Liver (tissue), 9 donors: ENCODE measurements around the gene PPP2R2C. TPM values are rescaled to one million over a fixed set of nuclear protein-coding genes. Genes with fewer than 3 reads are reported as not detected.

Experiments used
- DNase-seq: peaks from one replicate; pipeline ENCODE4 v3.0.0-alpha.2; 2017; ENCODE audit warnings: low spot score
- H3K27ac ChIP-seq, 2 donors: one replicate each; pipeline ENCODE4 v1.7.0; 2013; ENCODE audit warnings: inconsistent platforms in 2 of 2, low read length in 2 of 2, control low read depth in 1 of 2, low read depth in 1 of 2, mild to moderate bottlenecking in 1 of 2
- H3K27me3 ChIP-seq, 4 donors: one replicate each; pipeline versions ENCODE4 v1.6.1 to v1.7.0; 2013; ENCODE audit warnings: low read length in 3 of 4, inconsistent platforms in 1 of 4, mild to moderate bottlenecking in 1 of 4, moderate library complexity in 1 of 4; ENCODE audit not compliant: control insufficient read depth in 4 of 4, insufficient read depth in 4 of 4
- H3K36me3 ChIP-seq, 4 donors: one replicate each; pipeline versions ENCODE4 v1.6.1 to v1.7.0; 2013; ENCODE audit warnings: low read length in 3 of 4, mild to moderate bottlenecking in 3 of 4, low read depth in 1 of 4, moderate library complexity in 1 of 4; ENCODE audit not compliant: control insufficient read depth in 4 of 4, insufficient read depth in 3 of 4
- H3K4me1 ChIP-seq, 4 donors: one replicate each; pipeline versions ENCODE4 v1.6.1 to v1.7.0; 2013; ENCODE audit warnings: low read length in 3 of 4, mild to moderate bottlenecking in 3 of 4, moderate library complexity in 1 of 4; ENCODE audit not compliant: control insufficient read depth in 4 of 4, insufficient read depth in 4 of 4
- H3K4me3 ChIP-seq, 3 donors: one replicate each; pipeline versions ENCODE4 v1.6.1 to v1.7.0; 2013; ENCODE audit warnings: low read length in 3 of 3, control low read depth in 1 of 3, low read depth in 1 of 3, mild to moderate bottlenecking in 1 of 3
- H3K9ac ChIP-seq, 2 donors: one replicate each; pipeline ENCODE4 v1.7.0; 2013; ENCODE audit warnings: low read length in 2 of 2, mild to moderate bottlenecking in 2 of 2, moderate library complexity in 2 of 2, control low read depth in 1 of 2, low read depth in 1 of 2
- H3K9me3 ChIP-seq, 4 donors: one replicate each; pipeline versions ENCODE4 v1.6.1 to v1.7.0; 2013; ENCODE audit warnings: low read length in 3 of 4; ENCODE audit not compliant: control insufficient read depth in 4 of 4
- FOXA1 ChIP-seq: IDR thresholded peaks from 2 replicates; pipeline ENCODE4 v1.6.1; 2016; ENCODE audit warnings: antibody characterized with exemption
- FOXA2 ChIP-seq: IDR thresholded peaks from 2 replicates; pipeline ENCODE4 v1.6.1; 2016; ENCODE audit warnings: antibody characterized with exemption
- GABPA ChIP-seq, 2 donors: IDR thresholded peaks in 1 of 2; conservative IDR thresholded peaks in 1 of 2; 2 replicates each; pipeline ENCODE4 v1.6.1; 2016; ENCODE audit warnings: antibody characterized with exemption in 2 of 2, mild to moderate bottlenecking in 1 of 2, moderate library complexity in 1 of 2
- HNF4A ChIP-seq, 2 donors: conservative IDR thresholded peaks; 2 replicates each; pipeline ENCODE4 v1.6.1; 2016; ENCODE audit warnings: antibody characterized with exemption in 2 of 2, mild to moderate bottlenecking in 2 of 2
- JUND ChIP-seq, 2 donors: IDR thresholded peaks; 2 replicates each; pipeline ENCODE4 v1.6.1; 2016; ENCODE audit warnings: antibody characterized with exemption in 2 of 2
- NR2F2 ChIP-seq: IDR thresholded peaks from 2 replicates; pipeline ENCODE4 v1.6.1; 2016; ENCODE audit warnings: antibody characterized with exemption
- RXRA ChIP-seq, 2 donors: IDR thresholded peaks; 2 replicates each; pipeline ENCODE4 v1.6.1; 2017 to 2018; ENCODE audit warnings: antibody characterized with exemption in 2 of 2, mild to moderate bottlenecking in 1 of 2
- SP1 ChIP-seq: IDR thresholded peaks from 2 replicates; pipeline ENCODE4 v1.6.1; 2018; ENCODE audit warnings: antibody characterized with exemption, mild to moderate bottlenecking
- WGBS: extraction: QIAGEN DNeasy Blood & Tissue Kit; methylation state at CpG from one replicate; pipeline ENCODE4 v1.1.7; 2013; 5-methylcytosine and 5-hydroxymethylcytosine counted together
- polyA plus RNA-seq, 2 donors: library from polyadenylated mRNA; stranded (reverse) in 1 of 2; unstranded in 1 of 2; fragments of 200-250 nt in 1 of 2; fragments of >200 nt in 1 of 2; fragmentation: Nextera tagmentation in 1 of 2; extraction: Ambion mirVana in 1 of 2; gene quantifications; one replicate each; pipeline versions ENCODE4 v1.2.1 to v1.2.3, GENCODE V29; 2013 to 2015
- total RNA-seq, 2 donors: library from RNA; depleted of rRNA; stranded (reverse); fragments of >200 nt; gene quantifications; one replicate each; pipeline ENCODE4 v1.2.3, GENCODE V29; 2014
- TF ChIP-seq, protein P1 (sequence below): IDR thresholded peaks from 2 replicates; pipeline ENCODE4 v1.6.1; 2016; ENCODE audit warnings: antibody characterized with exemption
- TF ChIP-seq, protein P2 (sequence below): IDR thresholded peaks from 2 replicates; pipeline ENCODE4 v1.6.1; 2016; ENCODE audit warnings: antibody characterized with exemption, mild to moderate bottlenecking
- TF ChIP-seq, protein P3 (sequence below): IDR thresholded peaks from 2 replicates; pipeline ENCODE4 v1.6.1; 2016; ENCODE audit warnings: antibody characterized with exemption
- TF ChIP-seq, protein P4 (sequence below): IDR thresholded peaks from 2 replicates; pipeline ENCODE4 v1.6.1; 2016; ENCODE audit warnings: antibody characterized with exemption
- TF ChIP-seq, protein P5 (sequence below): fragments of 150-350 bp; IDR thresholded peaks from 2 replicates; pipeline ENCODE4 v1.5.1; 2017; ENCODE audit warnings: improper control_type of control experiment, low read depth, low read length; ENCODE audit not compliant: missing input control
- donor health status: healthy.
- donor health status: healthy.
- donor health status: healthy.
- donor health status: healthy.
- donor health status: healthy.

Gene PPP2R2C
- total and polyA plus RNA-seq, 4 donors: under 0.01 to 0.01 TPM; not detected in 2

DNA sequence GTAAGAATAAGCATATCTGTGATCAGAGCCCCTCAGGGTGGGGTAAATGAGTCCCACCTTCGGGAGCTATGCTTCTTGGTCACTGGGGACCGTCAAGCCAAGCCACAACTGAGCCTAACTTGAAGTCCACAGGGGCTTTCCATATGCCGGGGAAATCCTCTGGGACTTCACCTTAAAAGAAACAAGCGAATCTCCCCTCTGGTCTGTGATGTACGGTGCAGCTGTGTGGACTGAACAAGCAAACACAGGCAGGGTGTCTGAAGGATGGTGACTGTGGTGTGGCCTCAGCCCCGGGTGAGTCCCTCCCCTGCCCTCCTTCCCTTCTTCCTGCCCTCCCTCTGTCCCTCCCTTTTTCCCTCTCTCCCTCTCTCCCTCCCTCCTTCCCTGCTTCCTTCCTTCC lies 29.7 kb upstream of the PPP2R2C start:
- Histone ChIP-seq H3K4me3 (no peak overlapping the region), H3K9me3 (peaks cover 5 to 22% (median 5%) of the 10 kb centered on the region in 4 donors), H3K9ac (no peak overlapping the region), H3K27ac (no peak overlapping the region), H3K36me3 (no peaks in the 10 kb centered on the region), H3K27me3 (peaks cover 0 to 2% (median under 1%) of the 10 kb centered on the region in 4 donors), H3K4me1 (no peaks in the 10 kb centered on the region)
- TF ChIP-seq GABPA (IDR thresholded peaks at IDR 0.05 in 1 of 2, conservative IDR thresholded peaks at IDR 0.05 in 1 of 2) (no peak), JUND (IDR thresholded peaks at IDR 0.05) (no peak), HNF4A (conservative IDR thresholded peaks at IDR 0.05) (no peak), FOXA2 (no peak), NR2F2 (no peak), RXRA (IDR thresholded peaks at IDR 0.05) (no peak), FOXA1 (no peak), SP1 (no peak)
- TF ChIP-seq, protein P1, sequence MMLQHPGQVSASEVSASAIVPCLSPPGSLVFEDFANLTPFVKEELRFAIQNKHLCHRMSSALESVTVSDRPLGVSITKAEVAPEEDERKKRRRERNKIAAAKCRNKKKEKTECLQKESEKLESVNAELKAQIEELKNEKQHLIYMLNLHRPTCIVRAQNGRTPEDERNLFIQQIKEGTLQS: no peak
- TF ChIP-seq, protein P2, sequence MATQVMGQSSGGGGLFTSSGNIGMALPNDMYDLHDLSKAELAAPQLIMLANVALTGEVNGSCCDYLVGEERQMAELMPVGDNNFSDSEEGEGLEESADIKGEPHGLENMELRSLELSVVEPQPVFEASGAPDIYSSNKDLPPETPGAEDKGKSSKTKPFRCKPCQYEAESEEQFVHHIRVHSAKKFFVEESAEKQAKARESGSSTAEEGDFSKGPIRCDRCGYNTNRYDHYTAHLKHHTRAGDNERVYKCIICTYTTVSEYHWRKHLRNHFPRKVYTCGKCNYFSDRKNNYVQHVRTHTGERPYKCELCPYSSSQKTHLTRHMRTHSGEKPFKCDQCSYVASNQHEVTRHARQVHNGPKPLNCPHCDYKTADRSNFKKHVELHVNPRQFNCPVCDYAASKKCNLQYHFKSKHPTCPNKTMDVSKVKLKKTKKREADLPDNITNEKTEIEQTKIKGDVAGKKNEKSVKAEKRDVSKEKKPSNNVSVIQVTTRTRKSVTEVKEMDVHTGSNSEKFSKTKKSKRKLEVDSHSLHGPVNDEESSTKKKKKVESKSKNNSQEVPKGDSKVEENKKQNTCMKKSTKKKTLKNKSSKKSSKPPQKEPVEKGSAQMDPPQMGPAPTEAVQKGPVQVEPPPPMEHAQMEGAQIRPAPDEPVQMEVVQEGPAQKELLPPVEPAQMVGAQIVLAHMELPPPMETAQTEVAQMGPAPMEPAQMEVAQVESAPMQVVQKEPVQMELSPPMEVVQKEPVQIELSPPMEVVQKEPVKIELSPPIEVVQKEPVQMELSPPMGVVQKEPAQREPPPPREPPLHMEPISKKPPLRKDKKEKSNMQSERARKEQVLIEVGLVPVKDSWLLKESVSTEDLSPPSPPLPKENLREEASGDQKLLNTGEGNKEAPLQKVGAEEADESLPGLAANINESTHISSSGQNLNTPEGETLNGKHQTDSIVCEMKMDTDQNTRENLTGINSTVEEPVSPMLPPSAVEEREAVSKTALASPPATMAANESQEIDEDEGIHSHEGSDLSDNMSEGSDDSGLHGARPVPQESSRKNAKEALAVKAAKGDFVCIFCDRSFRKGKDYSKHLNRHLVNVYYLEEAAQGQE: no peak
- TF ChIP-seq, protein P3, sequence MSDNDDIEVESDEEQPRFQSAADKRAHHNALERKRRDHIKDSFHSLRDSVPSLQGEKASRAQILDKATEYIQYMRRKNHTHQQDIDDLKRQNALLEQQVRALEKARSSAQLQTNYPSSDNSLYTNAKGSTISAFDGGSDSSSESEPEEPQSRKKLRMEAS: no peak
- peak; percentile 6 for DNase-seq
- WGBS: 65% methylated on average over 6 of the region's 6 CpGs

DNA sequence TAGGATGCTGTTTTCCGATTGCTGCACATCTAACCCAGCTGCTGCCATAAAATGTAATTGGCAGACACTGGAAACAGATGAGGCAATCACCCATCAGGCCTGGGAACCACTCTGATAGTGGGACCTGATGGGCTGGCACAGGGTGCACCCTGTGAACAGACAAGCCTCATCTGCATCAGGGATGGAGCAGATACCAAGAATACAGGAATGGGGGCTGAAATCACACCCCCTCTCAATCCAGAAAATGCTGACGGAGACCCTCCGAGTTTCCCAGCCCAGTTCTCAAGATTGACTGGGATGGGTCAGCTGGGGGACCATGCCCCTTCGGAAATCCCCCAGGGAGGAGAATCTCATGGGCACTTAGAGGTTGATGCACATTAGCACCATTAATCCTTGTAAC lies 28.8 kb upstream of the PPP2R2C start:
- H3K4me1 ChIP-seq: no peaks in the 10 kb centered on the region
- H3K27me3 ChIP-seq: peaks cover 0 to 2% (median under 1%) of the 10 kb centered on the region in 4 donors
- 77% methylated on average over 4 of the region's 4 CpGs for WGBS
- TF ChIP-seq, protein P4, sequence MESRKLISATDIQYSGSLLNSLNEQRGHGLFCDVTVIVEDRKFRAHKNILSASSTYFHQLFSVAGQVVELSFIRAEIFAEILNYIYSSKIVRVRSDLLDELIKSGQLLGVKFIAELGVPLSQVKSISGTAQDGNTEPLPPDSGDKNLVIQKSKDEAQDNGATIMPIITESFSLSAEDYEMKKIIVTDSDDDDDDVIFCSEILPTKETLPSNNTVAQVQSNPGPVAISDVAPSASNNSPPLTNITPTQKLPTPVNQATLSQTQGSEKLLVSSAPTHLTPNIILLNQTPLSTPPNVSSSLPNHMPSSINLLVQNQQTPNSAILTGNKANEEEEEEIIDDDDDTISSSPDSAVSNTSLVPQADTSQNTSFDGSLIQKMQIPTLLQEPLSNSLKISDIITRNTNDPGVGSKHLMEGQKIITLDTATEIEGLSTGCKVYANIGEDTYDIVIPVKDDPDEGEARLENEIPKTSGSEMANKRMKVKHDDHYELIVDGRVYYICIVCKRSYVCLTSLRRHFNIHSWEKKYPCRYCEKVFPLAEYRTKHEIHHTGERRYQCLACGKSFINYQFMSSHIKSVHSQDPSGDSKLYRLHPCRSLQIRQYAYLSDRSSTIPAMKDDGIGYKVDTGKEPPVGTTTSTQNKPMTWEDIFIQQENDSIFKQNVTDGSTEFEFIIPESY: no peak
- TF ChIP-seq, protein P5, sequence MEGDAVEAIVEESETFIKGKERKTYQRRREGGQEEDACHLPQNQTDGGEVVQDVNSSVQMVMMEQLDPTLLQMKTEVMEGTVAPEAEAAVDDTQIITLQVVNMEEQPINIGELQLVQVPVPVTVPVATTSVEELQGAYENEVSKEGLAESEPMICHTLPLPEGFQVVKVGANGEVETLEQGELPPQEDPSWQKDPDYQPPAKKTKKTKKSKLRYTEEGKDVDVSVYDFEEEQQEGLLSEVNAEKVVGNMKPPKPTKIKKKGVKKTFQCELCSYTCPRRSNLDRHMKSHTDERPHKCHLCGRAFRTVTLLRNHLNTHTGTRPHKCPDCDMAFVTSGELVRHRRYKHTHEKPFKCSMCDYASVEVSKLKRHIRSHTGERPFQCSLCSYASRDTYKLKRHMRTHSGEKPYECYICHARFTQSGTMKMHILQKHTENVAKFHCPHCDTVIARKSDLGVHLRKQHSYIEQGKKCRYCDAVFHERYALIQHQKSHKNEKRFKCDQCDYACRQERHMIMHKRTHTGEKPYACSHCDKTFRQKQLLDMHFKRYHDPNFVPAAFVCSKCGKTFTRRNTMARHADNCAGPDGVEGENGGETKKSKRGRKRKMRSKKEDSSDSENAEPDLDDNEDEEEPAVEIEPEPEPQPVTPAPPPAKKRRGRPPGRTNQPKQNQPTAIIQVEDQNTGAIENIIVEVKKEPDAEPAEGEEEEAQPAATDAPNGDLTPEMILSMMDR: no peak
- no peak for TF ChIP-seq FOXA2
- no peak overlapping the region for H3K9ac ChIP-seq
- H3K9me3 ChIP-seq: peaks cover 5 to 16% (median 5%) of the 10 kb centered on the region in 4 donors
- peak; percentile 23 for DNase-seq
- H3K36me3 ChIP-seq: no peaks in the 10 kb centered on the region
- H3K27ac ChIP-seq: no peak overlapping the region
- H3K4me3 ChIP-seq: no peak overlapping the region
